ENCODE results near the gene FBRSL1.

The FBRSL1 gene

GRCh38 chr12:132542661-132543060, 52.7 kb downstream of the FBRSL1 start:
- DNase-seq (ENCODE audit: low read depth in 2 of 2), result no peak
- TF ChIP-seq, protein P1, sequence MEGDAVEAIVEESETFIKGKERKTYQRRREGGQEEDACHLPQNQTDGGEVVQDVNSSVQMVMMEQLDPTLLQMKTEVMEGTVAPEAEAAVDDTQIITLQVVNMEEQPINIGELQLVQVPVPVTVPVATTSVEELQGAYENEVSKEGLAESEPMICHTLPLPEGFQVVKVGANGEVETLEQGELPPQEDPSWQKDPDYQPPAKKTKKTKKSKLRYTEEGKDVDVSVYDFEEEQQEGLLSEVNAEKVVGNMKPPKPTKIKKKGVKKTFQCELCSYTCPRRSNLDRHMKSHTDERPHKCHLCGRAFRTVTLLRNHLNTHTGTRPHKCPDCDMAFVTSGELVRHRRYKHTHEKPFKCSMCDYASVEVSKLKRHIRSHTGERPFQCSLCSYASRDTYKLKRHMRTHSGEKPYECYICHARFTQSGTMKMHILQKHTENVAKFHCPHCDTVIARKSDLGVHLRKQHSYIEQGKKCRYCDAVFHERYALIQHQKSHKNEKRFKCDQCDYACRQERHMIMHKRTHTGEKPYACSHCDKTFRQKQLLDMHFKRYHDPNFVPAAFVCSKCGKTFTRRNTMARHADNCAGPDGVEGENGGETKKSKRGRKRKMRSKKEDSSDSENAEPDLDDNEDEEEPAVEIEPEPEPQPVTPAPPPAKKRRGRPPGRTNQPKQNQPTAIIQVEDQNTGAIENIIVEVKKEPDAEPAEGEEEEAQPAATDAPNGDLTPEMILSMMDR (IDR thresholded peaks at IDR 0.05; ENCODE audit: low read depth, low read length), result no peak
- no peak overlapping the region for H3K4me3 ChIP-seq (replicated peaks in 1 of 2; ENCODE audit: low read depth in 2 of 2, low read length in 2 of 2)

DNA sequence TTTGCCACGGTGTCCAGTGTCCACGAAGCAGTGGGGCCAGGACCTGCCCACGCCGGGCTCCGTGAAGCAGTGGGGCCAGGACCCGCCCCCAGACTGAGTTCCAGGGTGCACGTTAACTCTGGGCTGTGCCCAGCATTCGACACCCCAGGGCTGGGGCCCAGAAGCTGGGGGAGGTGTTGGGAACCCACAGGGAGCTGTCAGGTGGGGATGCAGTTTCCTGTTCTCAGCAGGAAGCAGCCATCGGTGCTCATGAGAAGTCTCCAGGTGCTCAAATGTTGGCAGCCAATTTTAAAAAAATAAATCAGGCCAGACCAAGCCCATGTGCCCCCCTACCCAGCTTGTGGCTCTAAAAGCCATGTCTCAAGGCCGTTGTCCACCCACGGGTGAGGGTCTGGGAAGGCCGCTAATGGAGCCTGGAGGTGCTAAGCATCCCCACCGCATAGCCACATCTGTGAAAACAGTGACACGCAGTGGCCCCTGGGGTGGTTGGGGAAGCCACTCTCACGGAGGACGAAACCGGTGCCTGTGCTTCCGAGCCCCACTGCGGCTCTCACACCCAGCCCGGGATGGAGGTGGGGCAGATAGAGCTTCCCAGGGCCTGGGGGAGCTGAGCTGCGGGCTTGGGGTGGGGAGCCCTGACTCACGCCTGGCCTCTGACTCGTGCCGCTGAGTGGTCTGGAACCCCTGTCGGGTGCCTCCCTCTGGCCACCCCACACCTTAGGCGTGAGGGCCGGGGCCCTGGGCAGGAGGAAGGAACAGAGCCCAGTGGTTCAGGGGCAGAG, 53.5 kb downstream of the FBRSL1 start:
- DNase-seq (ENCODE audit: low read depth in 2 of 2), result no peak
- TF ChIP-seq, protein P1 (IDR thresholded peaks at IDR 0.05; ENCODE audit: low read depth, low read length), result no peak
- no peak overlapping the region for H3K4me3 ChIP-seq (replicated peaks in 1 of 2; ENCODE audit: low read depth in 2 of 2, low read length in 2 of 2)

GRCh38 chr12:132544080-132544397, 54.1 kb downstream of the FBRSL1 start:
- DNase-seq (ENCODE audit: low read depth in 2 of 2), result no peak
- no peak overlapping the region for H3K4me3 ChIP-seq (replicated peaks in 1 of 2; ENCODE audit: low read depth in 2 of 2, low read length in 2 of 2)
- TF ChIP-seq, protein P1 (IDR thresholded peaks at IDR 0.05; ENCODE audit: low read depth, low read length), result no peak

DNA sequence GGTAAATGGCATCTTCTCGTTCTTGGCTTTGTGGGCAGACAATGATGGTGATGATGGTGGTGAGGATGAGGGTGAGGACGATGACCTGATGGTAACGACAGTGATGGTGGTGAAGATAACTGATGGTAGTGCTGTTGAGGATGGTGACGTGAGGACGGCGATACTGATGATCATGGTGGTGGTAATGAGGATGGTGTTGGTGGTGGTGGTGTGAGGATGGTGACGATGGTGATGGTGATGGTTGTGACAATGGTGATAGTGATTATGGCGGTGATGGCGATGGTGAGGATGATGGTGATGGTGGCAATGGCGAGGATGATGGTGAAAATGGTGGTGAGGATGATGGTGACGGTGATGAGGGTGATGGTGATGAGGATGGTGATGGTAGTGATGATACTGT, 54.5 kb downstream of the FBRSL1 start:
- TF ChIP-seq, protein P1 (IDR thresholded peaks at IDR 0.05; ENCODE audit: low read depth, low read length), result no peak
- DNase-seq (ENCODE audit: low read depth in 2 of 2), result no peak
- H3K4me3 ChIP-seq (replicated peaks in 1 of 2; ENCODE audit: low read depth in 2 of 2, low read length in 2 of 2), result no peak overlapping the region

GRCh38 chr12:132545164-132545953, 55.4 kb downstream of the FBRSL1 start:
- no peak for DNase-seq (ENCODE audit: low read depth in 2 of 2)
- H3K4me3 ChIP-seq (replicated peaks in 1 of 2; ENCODE audit: low read depth in 2 of 2, low read length in 2 of 2), result no peak overlapping the region
- TF ChIP-seq, protein P1 (IDR thresholded peaks at IDR 0.05; ENCODE audit: low read depth, low read length), result no peak

- DNase-seq (ENCODE audit: low read depth in 2 of 2), result no peak
- H3K4me3 ChIP-seq (replicated peaks in 1 of 2; ENCODE audit: low read depth in 2 of 2, low read length in 2 of 2), result no peak overlapping the region
- TF ChIP-seq, protein P1 (IDR thresholded peaks at IDR 0.05; ENCODE audit: low read depth, low read length), result no peak
Observed at GRCh38 chr12:132545955-132546354, 56.0 kb downstream of the FBRSL1 start.

Data from cardiac fibroblast (primary cell).